Nephron progenitor cell (in vitro differentiated cells): Measurements from ENCODE around the gene ARHGAP9.
A peak's percentile ranks its signal among the peaks of the same experiment; 100 is the strongest.

ENCODE experiments used
- DNase-seq: peaks from one replicate; pipeline ENCODE4 v3.0.0; 2021
- H3K27ac Mint-ChIP-seq: 2 replicates; pipeline ENCODE4 v1.8.0; 2021; ENCODE audit warnings: mild to moderate bottlenecking, moderate library complexity, mixed read lengths
- H3K27me3 Mint-ChIP-seq: 2 replicates; pipeline ENCODE4 v1.8.0; 2021; ENCODE audit warnings: mild to moderate bottlenecking, low read depth, mixed read lengths; ENCODE audit not compliant: poor library complexity
- H3K36me3 Mint-ChIP-seq: 2 replicates; pipeline ENCODE4 v1.8.0; 2021; ENCODE audit warnings: low read depth, mixed read lengths
- H3K4me1 Mint-ChIP-seq: 2 replicates; pipeline ENCODE4 v1.8.0; 2021; ENCODE audit warnings: mixed read lengths
- H3K4me3 Mint-ChIP-seq: 2 replicates; pipeline ENCODE4 v1.8.0; 2021; ENCODE audit warnings: mild to moderate bottlenecking, moderate library complexity, mixed read lengths
- H3K9me3 Mint-ChIP-seq: 2 replicates; pipeline ENCODE4 v1.8.0; 2021; ENCODE audit warnings: mild to moderate bottlenecking, moderate library complexity, mixed read lengths
- CTCF ChIP-seq: fragments of 200-600 bp; sonication (generic); IDR thresholded peaks from 2 replicates; pipeline ENCODE4 v1.5.0; 2021; ENCODE audit warnings: antibody characterized with exemption

ARHGAP9 gene

GRCh38 chr12:57474430-57474829, 5.2 kb downstream of the ARHGAP9 start:
- Mint-ChIP-seq H3K4me1 (peaks cover 41% of the 10 kb centered on the region), H3K36me3 (no peaks in the 10 kb centered on the region), H3K9me3 (no peaks in the 10 kb centered on the region), H3K27me3 (peaks cover 91% of the 10 kb centered on the region), H3K27ac (no peak overlapping the region), H3K4me3 (peak overlapping the region; percentile 3)
- no peak for TF ChIP-seq CTCF
- no peak for DNase-seq

GRCh38 chr12:57473886-57474285, 5.8 kb downstream of the ARHGAP9 start:
- TF ChIP-seq CTCF = no peak
- Mint-ChIP-seq H3K27ac (no peak overlapping the region), H3K4me1 (peaks cover 38% of the 10 kb centered on the region), H3K27me3 (peaks cover 90% of the 10 kb centered on the region), H3K4me3 (no peak overlapping the region), H3K9me3 (no peaks in the 10 kb centered on the region), H3K36me3 (no peaks in the 10 kb centered on the region)
- DNase-seq = no peak

- DNase-seq = no peak
- H3K27me3 Mint-ChIP-seq = peaks cover 87% of the 10 kb centered on the region
- H3K36me3 Mint-ChIP-seq = no peaks in the 10 kb centered on the region
- H3K27ac Mint-ChIP-seq = no peak overlapping the region
- peaks cover 33% of the 10 kb centered on the region for H3K4me1 Mint-ChIP-seq
- TF ChIP-seq CTCF = no peak
- H3K4me3 Mint-ChIP-seq = no peak overlapping the region
- H3K9me3 Mint-ChIP-seq = no peaks in the 10 kb centered on the region
Measured at GRCh38 chr12:57473392-57473791, 6.3 kb downstream of the ARHGAP9 start.

- peaks cover 86% of the 10 kb centered on the region for H3K27me3 Mint-ChIP-seq
- no peak overlapping the region for H3K4me3 Mint-ChIP-seq
Measured at GRCh38 chr12:57472391-57472790, 7.3 kb downstream of the ARHGAP9 start.

GRCh38 chr12:57471661-57472060, 8.0 kb downstream of the ARHGAP9 start:
- no peaks in the 10 kb centered on the region for H3K36me3 Mint-ChIP-seq
- no peak overlapping the region for H3K4me3 Mint-ChIP-seq
- H3K9me3 Mint-ChIP-seq = no peaks in the 10 kb centered on the region
- H3K27me3 Mint-ChIP-seq = peaks cover 80% of the 10 kb centered on the region
- no peak overlapping the region for H3K27ac Mint-ChIP-seq
- peaks cover 16% of the 10 kb centered on the region for H3K4me1 Mint-ChIP-seq
- no peak for DNase-seq
- no peak for TF ChIP-seq CTCF

More at GRCh38 chr12:57472391-57472790, 7.3 kb downstream of the ARHGAP9 start:
- H3K27ac Mint-ChIP-seq = no peak overlapping the region
- peaks cover 23% of the 10 kb centered on the region for H3K4me1 Mint-ChIP-seq
- DNase-seq = no peak
- H3K36me3 Mint-ChIP-seq = no peaks in the 10 kb centered on the region
- H3K9me3 Mint-ChIP-seq = no peaks in the 10 kb centered on the region
- TF ChIP-seq CTCF = no peak

- peaks cover 75% of the 10 kb centered on the region for H3K27me3 Mint-ChIP-seq
- peaks cover 11% of the 10 kb centered on the region for H3K4me1 Mint-ChIP-seq
- TF ChIP-seq CTCF = no peak
- no peak overlapping the region for H3K27ac Mint-ChIP-seq
- no peaks in the 10 kb centered on the region for H3K9me3 Mint-ChIP-seq
- no peaks in the 10 kb centered on the region for H3K36me3 Mint-ChIP-seq
- no peak for DNase-seq
- H3K4me3 Mint-ChIP-seq = no peak overlapping the region
Measured at GRCh38 chr12:57470970-57471656, 8.6 kb downstream of the ARHGAP9 start.
